Caco-2 (cell line): Measurements from ENCODE around the gene SGCD. TPM values are rescaled to one million over a fixed set of nuclear protein-coding genes. Genes with fewer than 3 reads are reported as not detected.

Experiments used
- BruUV-seq: library from RNA; stranded (reverse); fragments of 400-500 nt; replicated peaks from 2 replicates; lab custom pipeline; 2021; lab: Mats Ljungman, UMichigan
- CTCF ChIA-PET: fragments of 300-600 bp; sonication (Branson Sonifier 250); formaldehyde crosslinking; loops from one replicate; lab custom pipeline; 2022; ENCODE audit warnings: antibody characterized with exemption; lab: Charles Lee
- POLR2A ChIA-PET: fragments of 300-600 bp; sonication (Branson Sonifier 250); formaldehyde crosslinking; loops from one replicate; lab custom pipeline; 2022; ENCODE audit warnings: antibody characterized with exemption; lab: Charles Lee
- DNase-seq, 2 experiments: peaks; one replicate each; pipeline versions ENCODE4 v3.0.0 to v3.0.0-alpha.2; 2020 to 2022
- H3K27me3 ChIP-seq: replicated peaks from 2 replicates; pipeline ENCODE4 v1.6.0; 2011; ENCODE audit warnings: low read length; ENCODE audit not compliant: control insufficient read depth, insufficient read depth
- H3K36me3 ChIP-seq: 2 replicates; pipeline ENCODE4 v1.5.1; 2011; ENCODE audit warnings: low read length; ENCODE audit not compliant: control insufficient read depth, insufficient read depth
- H3K4me1 ChIP-seq: fragments of 250-450 bp; sonication (Bioruptor Pico); 2 replicates; pipeline ENCODE4 v1.5.1; 2020; ENCODE audit warnings: mild to moderate bottlenecking
- H3K4me3 ChIP-seq: 2 replicates; pipeline ENCODE4 v1.5.1; 2011; ENCODE audit warnings: low read depth, mild to moderate bottlenecking, control low read depth, low read length
- H3K9me3 ChIP-seq: fragments of 250-450 bp; sonication (Bioruptor Pico); 2 replicates; pipeline ENCODE4 v1.5.1; 2020; ENCODE audit warnings: mild to moderate bottlenecking, moderate library complexity
- H3K27ac Mint-ChIP-seq: one replicate; pipeline ENCODE4 v1.8.0; 2022; ENCODE audit warnings: mixed read lengths; ENCODE audit not compliant: unreplicated experiment
- H3K27me3 Mint-ChIP-seq: one replicate; pipeline ENCODE4 v1.8.0; 2022; ENCODE audit warnings: mixed read lengths; ENCODE audit not compliant: insufficient read depth, unreplicated experiment
- H3K36me3 Mint-ChIP-seq: one replicate; pipeline ENCODE4 v1.8.0; 2022; ENCODE audit warnings: mild to moderate bottlenecking, mixed read lengths; ENCODE audit not compliant: insufficient read depth, unreplicated experiment
- H3K4me1 Mint-ChIP-seq: one replicate; pipeline ENCODE4 v1.8.0; 2022; ENCODE audit warnings: low read depth, mixed read lengths; ENCODE audit not compliant: unreplicated experiment
- H3K4me3 Mint-ChIP-seq: one replicate; pipeline ENCODE4 v1.8.0; 2022; ENCODE audit warnings: mild to moderate bottlenecking, moderate library complexity, mixed read lengths; ENCODE audit not compliant: unreplicated experiment
- H3K9me3 Mint-ChIP-seq: one replicate; pipeline ENCODE4 v1.8.0; 2022; ENCODE audit warnings: mixed read lengths; ENCODE audit not compliant: unreplicated experiment
- intact Hi-C: fragments of 100-400 bp; cut with micrococcal nuclease; formaldehyde crosslinking; loops from one replicate; pipeline ENCODE4 v1.10.0; 2022; ENCODE audit not compliant: unreplicated experiment
- total RNA-seq: library from RNA; stranded (reverse); gene quantifications from 2 replicates; pipeline ENCODE4 v1.2.3, GENCODE V29; 2022
- TF ChIP-seq, protein P1 (sequence below), 2 experiments: fragments of 200-600 bp in 1 of 2; IDR thresholded peaks; 1 replicate in 1 of 2; 2 replicates in 1 of 2; pipeline versions ENCODE4 v1.5.1 to v1.8.0; 2011 to 2022; ENCODE audit warnings: antibody characterized with exemption in 1 of 2, control low read depth in 1 of 2, inconsistent platforms in 1 of 2, low read depth in 1 of 2, low read length in 1 of 2, mild to moderate bottlenecking in 1 of 2, moderate library complexity in 1 of 2; ENCODE audit not compliant: insufficient read depth in 1 of 2, severe bottlenecking in 1 of 2, unreplicated experiment in 1 of 2

The SGCD gene
- total RNA-seq, 1 experiment from 2014 or later = 0.20 TPM

GRCh38 chr5:156435101-156435500 lies 108.1 kb downstream of the SGCD start:
- TF ChIP-seq, protein P1, sequence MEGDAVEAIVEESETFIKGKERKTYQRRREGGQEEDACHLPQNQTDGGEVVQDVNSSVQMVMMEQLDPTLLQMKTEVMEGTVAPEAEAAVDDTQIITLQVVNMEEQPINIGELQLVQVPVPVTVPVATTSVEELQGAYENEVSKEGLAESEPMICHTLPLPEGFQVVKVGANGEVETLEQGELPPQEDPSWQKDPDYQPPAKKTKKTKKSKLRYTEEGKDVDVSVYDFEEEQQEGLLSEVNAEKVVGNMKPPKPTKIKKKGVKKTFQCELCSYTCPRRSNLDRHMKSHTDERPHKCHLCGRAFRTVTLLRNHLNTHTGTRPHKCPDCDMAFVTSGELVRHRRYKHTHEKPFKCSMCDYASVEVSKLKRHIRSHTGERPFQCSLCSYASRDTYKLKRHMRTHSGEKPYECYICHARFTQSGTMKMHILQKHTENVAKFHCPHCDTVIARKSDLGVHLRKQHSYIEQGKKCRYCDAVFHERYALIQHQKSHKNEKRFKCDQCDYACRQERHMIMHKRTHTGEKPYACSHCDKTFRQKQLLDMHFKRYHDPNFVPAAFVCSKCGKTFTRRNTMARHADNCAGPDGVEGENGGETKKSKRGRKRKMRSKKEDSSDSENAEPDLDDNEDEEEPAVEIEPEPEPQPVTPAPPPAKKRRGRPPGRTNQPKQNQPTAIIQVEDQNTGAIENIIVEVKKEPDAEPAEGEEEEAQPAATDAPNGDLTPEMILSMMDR (IDR thresholded peaks at IDR 0.05; ENCODE audit: insufficient read depth in 1 of 2, low read depth in 1 of 2, low read length in 1 of 2, severe bottlenecking in 1 of 2, unreplicated experiment in 1 of 2) = no peak
- intact Hi-C loops = no loop called here
- no peaks in the 10 kb centered on the region for H3K36me3 ChIP-seq
- no peak for DNase-seq
- CTCF ChIA-PET = no interaction called here
- Mint-ChIP-seq H3K27me3 (peaks cover 5% of the 10 kb centered on the region), H3K4me3 (no peak overlapping the region), H3K4me1 (no peaks in the 10 kb centered on the region), H3K9me3 (no peaks in the 10 kb centered on the region), H3K36me3 (no peaks in the 10 kb centered on the region), H3K27ac (no peak overlapping the region)
- POLR2A ChIA-PET = no interaction called here
- no peaks in the 10 kb centered on the region for H3K27me3 ChIP-seq
- no TSS peak for BruUV-seq
- H3K4me1 ChIP-seq = no peaks in the 10 kb centered on the region
- no peak overlapping the region for H3K4me3 ChIP-seq
- no peaks in the 10 kb centered on the region for H3K9me3 ChIP-seq

- Histone ChIP-seq H3K9me3 (no peaks in the 10 kb centered on the region), H3K4me1 (no peaks in the 10 kb centered on the region), H3K4me3 (no peak overlapping the region), H3K27me3 (no peaks in the 10 kb centered on the region), H3K36me3 (no peaks in the 10 kb centered on the region)
- no peak overlapping the region for H3K27ac Mint-ChIP-seq
- H3K4me1 Mint-ChIP-seq = no peaks in the 10 kb centered on the region
- POLR2A ChIA-PET = no interaction called here
- BruUV-seq = no TSS peak
- no peak overlapping the region for H3K4me3 Mint-ChIP-seq
- intact Hi-C loops = no loop called here
- H3K27me3 Mint-ChIP-seq = peaks cover 5% of the 10 kb centered on the region
- TF ChIP-seq, protein P1 (IDR thresholded peaks at IDR 0.05; ENCODE audit: insufficient read depth in 1 of 2, low read depth in 1 of 2, low read length in 1 of 2, severe bottlenecking in 1 of 2, unreplicated experiment in 1 of 2) = no peak
- DNase-seq = no peak
- no peaks in the 10 kb centered on the region for H3K36me3 Mint-ChIP-seq
- H3K9me3 Mint-ChIP-seq = no peaks in the 10 kb centered on the region
- CTCF ChIA-PET = no interaction called here
Measured at GRCh38 chr5:156438076-156438475, 111.1 kb downstream of the SGCD start.

DNA sequence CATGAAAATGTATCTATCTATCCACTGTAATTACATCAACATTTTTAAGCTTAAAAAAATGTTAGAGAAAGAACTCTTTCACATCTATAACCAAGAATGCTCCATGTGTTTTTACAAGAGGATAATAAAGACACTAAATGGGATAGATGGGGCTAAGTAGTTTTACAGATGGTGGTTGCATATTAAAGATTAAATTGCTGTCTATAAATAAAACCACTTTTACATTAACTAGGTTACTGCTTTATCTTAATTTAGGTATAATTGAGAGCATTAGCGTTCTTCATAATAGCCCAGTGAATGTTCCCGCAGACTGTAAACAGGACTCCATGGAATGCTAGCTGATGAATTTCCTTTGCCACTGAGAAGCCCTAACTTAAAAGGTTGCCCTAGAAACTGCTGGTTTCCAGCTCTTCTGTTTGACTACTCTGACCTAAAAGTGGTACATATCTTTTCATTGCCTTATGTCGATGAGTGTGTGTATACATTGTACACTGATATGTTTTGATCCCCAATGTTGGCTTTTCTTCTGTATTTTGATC lies 117.9 kb downstream of the SGCD start:
- intact Hi-C loops = no loop called here
- Histone ChIP-seq H3K27me3 (no peaks in the 10 kb centered on the region), H3K36me3 (no peaks in the 10 kb centered on the region), H3K4me3 (no peak overlapping the region), H3K4me1 (no peaks in the 10 kb centered on the region), H3K9me3 (no peaks in the 10 kb centered on the region)
- TF ChIP-seq, protein P1 (IDR thresholded peaks at IDR 0.05; ENCODE audit: insufficient read depth in 1 of 2, low read depth in 1 of 2, low read length in 1 of 2, severe bottlenecking in 1 of 2, unreplicated experiment in 1 of 2) = no peak
- H3K9me3 Mint-ChIP-seq = no peaks in the 10 kb centered on the region
- H3K36me3 Mint-ChIP-seq = no peaks in the 10 kb centered on the region
- H3K27me3 Mint-ChIP-seq = peaks cover 6% of the 10 kb centered on the region
- POLR2A ChIA-PET = no interaction called here
- H3K4me3 Mint-ChIP-seq = no peak overlapping the region
- BruUV-seq = no TSS peak
- H3K4me1 Mint-ChIP-seq = peaks cover 7% of the 10 kb centered on the region
- CTCF ChIA-PET = interaction anchor here (0.5 kb wide), 1 partner anchor 85 kb away, joined by 3 read pairs; no protein-coding TSS in a partner anchor
- no peak overlapping the region for H3K27ac Mint-ChIP-seq
- DNase-seq = no peak
